Smooth muscle cell of the coronary artery (primary cell): ENCODE data around the gene TMEM86A. TPM values are rescaled to one million over a fixed set of nuclear protein-coding genes. Genes with fewer than 3 reads are reported as not detected.

Experiments
- total RNA-seq: library from RNA; depleted of rRNA; stranded (reverse); fragments of >200 nt; gene quantifications from 2 replicates; pipeline ENCODE4 v1.2.3, GENCODE V29; 2014; ENCODE audit warnings: low replicate concordance

TMEM86A gene, protein sequence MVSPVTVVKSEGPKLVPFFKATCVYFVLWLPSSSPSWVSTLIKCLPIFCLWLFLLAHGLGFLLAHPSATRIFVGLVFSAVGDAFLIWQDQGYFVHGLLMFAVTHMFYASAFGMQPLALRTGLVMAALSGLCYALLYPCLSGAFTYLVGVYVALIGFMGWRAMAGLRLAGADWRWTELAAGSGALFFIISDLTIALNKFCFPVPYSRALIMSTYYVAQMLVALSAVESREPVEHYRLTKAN
- 0.47 and 0.68 TPM in 2 replicates for total RNA-seq

DNA sequence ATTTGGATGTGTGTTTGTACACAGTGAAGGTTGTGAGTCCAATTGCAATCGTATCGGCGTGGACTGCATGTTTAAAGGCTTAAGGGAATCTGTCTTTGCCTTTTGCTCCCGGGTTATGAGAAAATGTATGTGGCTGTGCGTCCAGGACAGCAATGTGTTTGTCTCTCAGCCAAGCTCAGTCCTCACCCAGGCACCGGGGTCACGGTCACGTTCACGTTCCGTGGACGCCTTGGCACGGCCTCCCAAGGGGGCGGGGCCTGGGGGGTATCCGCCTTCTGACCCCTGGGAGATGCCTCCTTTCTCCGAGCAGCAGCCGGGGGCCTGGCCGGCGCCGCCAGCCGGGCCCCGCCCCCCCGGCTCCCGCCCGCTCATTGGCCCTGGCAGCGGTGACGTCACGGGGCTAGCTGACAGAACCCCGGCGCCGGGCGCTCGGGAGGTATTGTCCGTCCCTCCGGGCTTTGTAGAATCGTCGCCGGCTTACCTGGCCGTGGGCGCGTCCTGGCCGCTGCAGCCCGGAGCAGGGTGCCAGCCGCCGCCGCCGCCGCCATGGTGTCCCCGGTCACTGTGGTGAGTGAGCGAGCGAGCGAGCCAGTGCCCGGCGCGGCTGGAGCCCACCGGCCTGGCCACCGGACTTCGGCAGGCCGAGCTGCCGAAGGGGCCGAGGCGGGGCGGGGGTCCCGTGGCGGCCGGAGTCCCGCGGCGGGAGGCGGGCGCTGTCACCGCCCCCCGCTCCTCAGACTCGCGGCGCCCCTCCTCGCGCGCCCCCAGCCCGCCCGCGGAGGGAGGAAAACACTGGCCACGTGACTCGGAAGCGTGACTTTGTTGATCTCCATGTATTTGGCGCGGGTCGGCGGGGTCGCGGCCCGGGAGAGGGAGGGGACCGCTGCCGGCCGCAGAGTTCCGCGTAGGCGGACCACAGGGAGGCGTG is at the start of gene TMEM86A:
Gene TMEM86A, plus strand, starts transcription at position 439 of the 928 bp plus-strand sequence. Its CDS starts 108 bp downstream, at position 547.

DNA sequence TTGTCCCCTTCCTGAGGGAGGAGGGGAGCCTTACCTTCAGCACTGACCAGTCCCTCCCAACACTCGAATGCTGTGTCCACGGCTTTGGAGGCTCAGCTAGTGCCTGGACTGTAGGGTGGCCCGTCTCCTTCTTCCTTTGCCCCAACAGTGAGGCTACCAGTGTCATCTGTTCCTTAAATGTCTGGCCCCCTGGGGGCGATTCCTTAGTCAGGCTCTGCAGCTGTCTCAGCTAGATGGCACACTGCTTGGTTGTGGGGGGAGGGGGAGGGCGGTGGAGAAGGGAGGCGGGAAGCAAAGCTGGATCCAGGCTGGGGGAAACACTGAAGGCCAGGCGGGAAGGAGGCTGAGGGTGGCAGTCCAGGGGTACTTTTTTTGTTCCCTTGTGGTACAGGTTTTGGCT is 27.5 kb downstream of the TMEM86A start, which contains the start of gene IGSF22:
Gene IGSF22, minus strand, starts transcription at position 149 of the 400 bp plus-strand sequence. CDS start 1,952 bp downstream, outside the sequence.

Other genes starting within 250 kb of the TMEM86A start
- gene LDHAL6A, start 242.9 kb upstream of the TMEM86A start, total RNA-seq, result not detected in 2 replicates
- gene TSG101, start 171.8 kb upstream of the TMEM86A start, total RNA-seq, result 53.7 and 56.7 TPM in 2 replicates
- 14.4 and 18.6 TPM in 2 replicates for gene UEVLD, start 110.0 kb upstream of the TMEM86A start, total RNA-seq
- 1.4 and 1.8 TPM in 2 replicates for gene MISFA, start 99.0 kb upstream of the TMEM86A start, total RNA-seq
- 6.9 and 13.8 TPM in 2 replicates for gene SPTY2D1, start 64.4 kb upstream of the TMEM86A start, total RNA-seq
- under 0.01 and 0.23 TPM in 2 replicates for gene IGSF22, start 27.4 kb downstream of the TMEM86A start, total RNA-seq
- not detected in 2 replicates for gene PTPN5, start 93.0 kb downstream of the TMEM86A start, total RNA-seq
- not detected in 2 replicates for gene MRGPRX1, start 240.6 kb downstream of the TMEM86A start, total RNA-seq